ENCODE results near the gene SBF1.

- TF ChIP-seq CTCF (IDR thresholded peaks at IDR 0.05) = no peak
- TF ChIP-seq EP300 (IDR thresholded peaks at IDR 0.05) = no peak
- no peak for TF ChIP-seq POLR2A (IDR thresholded peaks at IDR 0.05)
- no peak for TF ChIP-seq POLR2AphosphoS5 (IDR thresholded peaks at IDR 0.05)
Measured at GRCh38 chr22:50497093-50497492, 22.3 kb upstream of the SBF1 start.

All from sigmoid colon (tissue), 4 donors.